GM18861 (cell line): ENCODE data around the gene CACNA2D1.

Experiments
- ATAC-seq: cut with Tn5 transposase; IDR thresholded peaks from one replicate; pipeline ENCODE4 v1.9.1; 2021; ENCODE audit not compliant: unreplicated experiment

The CACNA2D1 gene

GRCh38 chr7:82443547-82444219, at the start of gene CACNA2D1:
CACNA2D1 (minus strand) TSS chr7:82443777.
- ATAC-seq: no peak

GRCh38 chr7:82481499-82482097, 38.0 kb upstream of the CACNA2D1 start:
- peak; percentile 73 for ATAC-seq

- ATAC-seq: no peak
These were observed 34.3 kb upstream of the CACNA2D1 start for GRCh38 chr7:82477733-82478515.

GRCh38 chr7:82472966-82473365, 29.4 kb upstream of the CACNA2D1 start:
- no peak for ATAC-seq

- no peak for ATAC-seq
These were observed 27.9 kb upstream of the CACNA2D1 start for GRCh38 chr7:82471351-82472020.

- no peak for ATAC-seq
These were observed 25.6 kb upstream of the CACNA2D1 start for GRCh38 chr7:82469207-82469606.

- ATAC-seq: no peak
These were observed 24.9 kb upstream of the CACNA2D1 start for GRCh38 chr7:82468435-82468834.

- no peak for ATAC-seq
These were observed 23.4 kb upstream of the CACNA2D1 start for GRCh38 chr7:82467020-82467419.

- ATAC-seq: no peak
These were observed 20.8 kb upstream of the CACNA2D1 start for GRCh38 chr7:82464372-82464771.

GRCh38 chr7:82455295-82455694, 11.7 kb upstream of the CACNA2D1 start:
- no peak for ATAC-seq

- ATAC-seq: no peak
These were observed 7.2 kb upstream of the CACNA2D1 start for GRCh38 chr7:82450759-82451158.

- no peak for ATAC-seq
These were observed 6.3 kb upstream of the CACNA2D1 start for GRCh38 chr7:82449910-82450309.

GRCh38 chr7:82446897-82447296, 3.3 kb upstream of the CACNA2D1 start:
- ATAC-seq: no peak

GRCh38 chr7:82445271-82445670, 1.7 kb upstream of the CACNA2D1 start:
- ATAC-seq: no peak

- no peak for ATAC-seq
These were observed 788 bp upstream of the CACNA2D1 start for GRCh38 chr7:82444220-82444909.

- ATAC-seq: no peak
These were observed 486 bp downstream of the CACNA2D1 start for GRCh38 chr7:82443036-82443546.

GRCh38 chr7:82442492-82443035, 1.0 kb downstream of the CACNA2D1 start:
- ATAC-seq: no peak

- no peak for ATAC-seq
These were observed 1.7 kb downstream of the CACNA2D1 start for GRCh38 chr7:82441669-82442478.

- no peak for ATAC-seq
These were observed 5.1 kb downstream of the CACNA2D1 start for GRCh38 chr7:82438521-82438920.

GRCh38 chr7:82435769-82436168, 7.8 kb downstream of the CACNA2D1 start:
- ATAC-seq: no peak
